Hypothalamus (tissue), 51 donors: ENCODE results near the gene IL27RA.
A peak's percentile ranks its signal among the peaks of the same experiment; 100 is the strongest.

ENCODE experiments used
- DNase-seq, 51 donors: peaks; one replicate each; lab custom pipeline; 2025; lab: John Stamatoyannopoulos, UW

Gene IL27RA

DNA sequence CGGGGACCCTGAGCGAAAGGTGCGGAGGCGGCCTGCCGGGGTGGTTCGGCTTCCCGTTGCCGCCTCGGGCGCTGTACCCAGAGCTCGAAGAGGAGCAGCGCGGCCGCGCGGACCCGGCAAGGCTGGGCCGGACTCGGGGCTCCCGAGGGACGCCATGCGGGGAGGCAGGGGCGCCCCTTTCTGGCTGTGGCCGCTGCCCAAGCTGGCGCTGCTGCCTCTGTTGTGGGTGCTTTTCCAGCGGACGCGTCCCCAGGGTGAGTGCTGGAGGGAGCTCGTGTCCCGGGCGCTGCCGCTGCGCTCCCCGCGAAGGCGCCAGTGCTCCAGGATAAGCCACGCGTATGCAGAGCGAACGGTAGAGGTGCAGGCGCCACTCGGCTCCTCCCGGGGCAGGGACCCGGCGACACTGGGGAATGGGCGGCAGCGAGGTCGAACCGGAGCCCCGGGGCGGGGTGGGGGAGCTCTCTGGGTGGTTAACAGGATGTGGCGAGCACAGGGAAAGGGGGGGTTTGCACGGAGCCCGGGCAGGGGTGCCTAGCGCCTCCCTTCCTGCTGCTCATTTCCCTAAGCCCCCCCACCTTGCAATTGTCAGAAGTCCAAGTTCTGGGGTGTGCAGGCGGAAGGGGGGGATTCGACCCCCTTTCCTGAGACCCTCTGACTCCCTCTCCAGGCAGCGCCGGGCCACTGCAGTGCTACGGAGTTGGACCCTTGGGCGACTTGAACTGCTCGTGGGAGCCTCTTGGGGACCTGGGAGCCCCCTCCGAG, at the start of gene IL27RA:
TSS of gene IL27RA (plus strand) at position 44 of the 762 bp plus-strand sequence. CDS start at position 155, 111 bp downstream.
- peak in 25 of 51 donors; percentile 8 to 67 (median 26) for DNase-seq

DNA sequence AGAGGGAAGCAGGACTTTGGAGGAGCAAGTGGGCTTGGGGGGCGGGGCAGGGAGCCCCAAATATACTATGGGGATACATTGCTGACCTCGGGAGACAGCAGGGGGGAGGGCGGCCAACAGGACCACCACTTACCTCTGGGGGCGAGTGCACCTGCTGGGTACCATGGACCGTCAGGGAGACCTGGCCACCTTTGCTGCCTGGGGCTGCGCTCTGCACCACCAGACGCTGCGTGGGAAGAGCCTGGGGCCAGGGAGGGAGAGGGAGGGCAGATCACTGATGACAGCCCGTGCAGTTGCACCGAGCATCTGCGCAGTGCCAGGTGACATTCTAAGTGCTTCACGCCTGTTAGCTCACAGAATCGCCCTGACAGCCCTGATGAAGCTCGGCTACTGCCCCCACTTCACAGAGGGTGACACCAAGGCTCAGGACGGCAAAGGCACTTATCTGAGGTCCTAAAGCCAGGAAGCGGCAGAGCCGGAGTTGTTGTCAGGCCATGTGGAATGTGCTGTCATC, 49.5 kb upstream of the IL27RA start:
- DNase-seq, result no peak

DNA sequence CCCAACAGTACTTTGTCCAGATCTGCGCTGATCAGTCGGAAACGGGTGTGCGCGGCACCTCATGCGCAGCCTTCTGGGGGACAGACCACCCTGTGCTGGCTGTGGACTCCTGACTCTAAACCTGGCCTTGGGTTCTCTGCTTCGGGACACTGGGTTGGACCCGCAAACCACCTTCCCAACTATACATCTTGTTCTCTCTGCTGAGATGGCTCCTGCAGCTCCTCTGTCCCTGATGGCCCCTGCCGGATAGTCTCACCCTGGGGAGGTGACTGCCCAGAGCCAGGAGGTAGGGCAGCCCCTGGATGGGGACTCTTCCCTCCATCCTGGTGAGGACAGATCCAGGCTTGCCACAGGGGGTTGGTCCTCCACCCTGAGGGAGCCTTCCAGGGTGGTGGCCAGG, 48.8 kb upstream of the IL27RA start:
- DNase-seq, result no peak

DNA sequence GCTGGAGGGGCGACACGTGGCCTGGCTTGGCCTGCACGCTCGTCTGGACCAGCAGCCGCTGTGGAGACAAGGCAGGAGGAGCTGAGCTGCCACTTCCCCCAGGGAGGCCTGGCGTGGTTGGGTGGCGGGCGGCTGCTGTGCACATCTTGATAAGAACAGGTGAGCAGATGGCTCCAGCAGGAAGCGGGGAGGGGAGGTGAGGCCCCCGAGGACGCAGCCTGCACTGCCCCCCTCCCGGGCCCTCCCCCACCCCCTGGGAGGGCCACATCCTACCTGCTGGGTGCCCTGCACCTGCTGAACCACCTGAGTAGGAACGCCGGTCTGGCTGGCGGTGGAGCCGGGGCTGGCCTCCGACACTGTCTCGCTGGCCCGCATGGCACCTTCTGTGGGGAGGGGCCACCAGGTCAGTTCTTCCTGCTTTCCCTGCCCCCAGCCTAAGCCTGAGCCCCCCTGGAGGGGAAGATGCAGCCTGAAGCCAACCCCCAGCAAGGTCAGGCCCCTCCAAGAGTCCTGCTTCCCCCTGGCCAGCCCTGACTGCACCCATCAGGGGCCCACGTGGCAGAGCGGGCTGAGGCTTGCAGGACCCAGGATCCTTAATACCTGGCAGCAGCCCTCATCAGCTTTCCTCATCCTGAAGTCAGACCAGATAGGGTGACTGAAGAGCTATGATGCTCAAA, 48.2 kb upstream of the IL27RA start:
- DNase-seq, result no peak

DNA sequence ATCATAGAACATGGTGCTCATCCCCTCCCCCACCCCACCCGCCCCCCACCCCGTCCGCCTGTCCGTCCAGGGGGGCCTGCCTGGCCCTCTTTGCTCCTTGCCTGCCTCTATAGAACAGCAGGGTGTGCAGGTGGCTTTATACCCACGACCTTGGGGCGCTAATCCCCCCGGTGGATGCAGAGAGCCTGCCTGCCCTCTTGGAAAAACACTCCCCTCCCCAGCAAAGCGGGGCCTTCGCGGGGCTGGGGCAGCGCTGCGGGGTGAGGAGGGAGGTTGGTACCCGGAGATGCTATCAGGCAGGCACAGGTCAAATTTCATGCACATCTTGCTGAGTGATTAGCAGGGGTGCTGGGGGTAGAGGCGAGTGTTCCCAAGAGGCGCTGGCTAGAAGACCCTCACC, 47.4 kb upstream of the IL27RA start:
- no peak for DNase-seq

DNA sequence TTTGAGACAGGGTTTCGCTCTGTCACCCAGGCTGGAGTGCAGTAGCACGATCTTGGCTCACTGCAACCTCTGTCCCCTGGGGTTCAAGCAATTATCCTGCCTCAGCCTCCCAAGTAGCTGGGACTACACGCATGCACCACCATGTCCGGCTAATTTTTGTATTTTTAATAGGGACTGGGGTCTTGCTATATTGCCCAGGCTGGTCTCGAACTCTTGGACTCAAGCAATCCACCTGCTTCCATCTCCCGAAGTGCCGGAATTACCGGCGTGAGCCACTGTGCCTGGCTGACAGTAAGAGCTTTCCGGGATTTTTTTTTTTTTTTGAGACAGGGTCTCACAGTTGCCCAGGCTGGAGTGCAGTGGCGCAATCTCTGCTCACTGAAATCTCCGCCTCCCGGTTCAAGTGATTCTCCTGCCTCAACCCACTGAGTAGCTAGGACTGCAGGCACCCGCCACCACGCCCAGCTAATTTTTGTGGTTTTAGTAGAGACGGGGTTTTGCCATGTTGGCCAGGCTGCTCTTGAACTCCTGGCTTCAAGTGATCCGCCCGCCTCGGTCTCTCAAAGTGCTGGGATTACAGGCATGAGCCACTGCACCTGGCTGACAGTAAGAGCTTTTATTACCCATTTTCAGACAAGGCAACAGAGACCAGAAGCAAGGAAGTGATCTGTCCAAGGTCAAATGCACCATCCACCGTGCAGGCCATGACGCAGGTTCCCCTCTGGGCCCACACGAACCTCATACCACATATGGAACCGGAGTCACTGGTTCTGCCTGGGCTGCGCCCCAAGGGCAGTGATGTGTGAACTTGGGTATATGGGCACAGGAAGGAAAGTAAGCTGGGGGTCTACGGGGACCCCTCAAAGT, 46.5 kb upstream of the IL27RA start:
- no peak for DNase-seq

DNA sequence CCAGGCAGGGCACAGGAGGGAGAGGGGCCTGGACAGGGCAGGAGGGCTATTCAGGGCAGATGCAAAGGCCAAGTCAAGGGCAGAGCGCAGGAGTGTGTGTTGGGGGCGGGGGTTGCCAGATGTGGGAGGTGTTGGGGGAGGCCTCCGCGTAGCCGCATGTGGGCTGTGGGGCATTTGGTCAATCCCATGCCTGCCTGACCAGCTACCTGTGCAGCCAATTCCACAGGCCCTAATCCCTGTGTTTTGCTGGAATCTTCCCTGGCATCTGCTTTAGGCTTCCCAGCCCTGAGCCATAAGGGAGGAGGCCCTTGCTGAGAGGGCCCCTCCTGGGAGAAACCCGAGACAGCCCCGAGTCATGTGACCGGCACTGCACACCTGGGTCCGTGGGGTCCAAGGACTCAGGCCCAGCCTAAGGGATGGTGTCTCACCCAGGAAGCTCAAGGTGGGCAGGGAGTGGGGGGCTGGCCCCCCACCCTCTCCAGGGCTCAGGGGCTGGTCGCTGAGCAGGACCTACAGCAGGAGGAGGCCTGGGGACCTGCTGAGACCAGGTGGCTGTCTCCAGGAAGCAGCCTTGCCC, 45.7 kb upstream of the IL27RA start:
- no peak for DNase-seq

DNA sequence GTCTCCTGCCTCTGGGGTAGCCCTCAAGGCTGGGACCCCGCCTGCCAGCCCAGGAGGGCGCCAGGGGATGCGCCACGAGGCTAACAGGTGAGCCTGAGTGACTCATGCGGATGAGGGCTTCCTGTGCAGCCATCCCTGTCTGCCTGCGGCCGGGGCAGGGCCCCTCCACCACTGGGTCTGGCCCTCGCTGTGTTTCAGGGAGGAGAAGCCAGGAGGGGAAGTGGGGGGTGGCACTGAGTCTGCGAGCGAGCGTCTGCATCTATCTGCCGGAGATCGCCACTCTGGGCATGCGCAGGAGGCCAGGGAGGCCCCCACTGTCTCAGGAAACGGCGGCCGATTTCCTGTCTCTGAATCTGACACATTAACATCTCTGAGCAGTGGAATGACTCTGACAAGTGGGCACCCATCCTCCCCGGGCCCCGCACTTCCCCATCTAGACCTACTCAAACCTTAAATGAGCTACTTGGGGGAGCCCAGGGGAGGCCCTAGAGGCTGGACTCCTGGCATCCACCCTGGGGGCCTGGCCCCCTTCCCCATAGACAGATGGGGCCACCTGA, 45.1 kb upstream of the IL27RA start:
- peak in 46 of 51 donors; percentile 3 to 70 (median 44) for DNase-seq

DNA sequence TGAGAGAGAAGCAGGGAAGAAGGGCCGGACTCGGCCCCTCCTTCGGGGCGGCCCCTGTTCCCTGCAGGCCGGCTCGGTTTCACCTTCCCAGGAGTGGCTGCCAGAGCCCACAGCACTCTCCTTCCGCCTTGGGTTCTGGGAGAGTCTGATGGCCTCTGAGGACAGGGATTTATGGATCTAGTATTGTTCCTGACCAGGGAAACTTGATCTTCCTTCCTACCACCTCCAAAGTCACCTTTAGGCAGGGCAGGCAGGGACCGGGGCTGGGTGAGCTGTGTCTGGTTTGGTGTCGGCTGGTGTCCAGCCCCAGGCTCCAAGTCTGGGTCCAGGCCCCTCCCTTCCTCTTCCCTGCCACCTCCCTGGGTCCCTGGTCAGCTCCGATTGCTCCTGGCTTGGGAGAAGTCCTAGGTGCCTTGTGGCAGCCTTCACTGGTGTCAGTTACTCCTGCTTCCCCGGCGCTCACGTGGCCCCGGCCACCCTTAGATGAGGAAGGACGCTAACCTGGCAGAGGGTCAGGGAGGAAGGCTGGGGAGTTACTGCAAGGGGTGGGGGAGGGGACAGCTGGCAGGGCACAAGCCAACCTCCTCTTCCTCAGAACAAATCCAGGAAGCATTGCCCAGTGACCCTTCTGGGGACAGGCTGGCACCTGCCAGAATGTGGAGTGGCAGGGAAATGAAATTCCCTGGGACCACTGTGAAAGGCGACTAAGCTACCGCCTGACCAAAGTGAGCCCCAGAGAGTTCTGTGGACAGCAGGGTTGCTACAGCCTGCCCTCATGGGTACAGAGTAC, 44.3 kb upstream of the IL27RA start:
- DNase-seq, result peak in 39 of 51 donors; percentile 3 to 70 (median 33)

DNA sequence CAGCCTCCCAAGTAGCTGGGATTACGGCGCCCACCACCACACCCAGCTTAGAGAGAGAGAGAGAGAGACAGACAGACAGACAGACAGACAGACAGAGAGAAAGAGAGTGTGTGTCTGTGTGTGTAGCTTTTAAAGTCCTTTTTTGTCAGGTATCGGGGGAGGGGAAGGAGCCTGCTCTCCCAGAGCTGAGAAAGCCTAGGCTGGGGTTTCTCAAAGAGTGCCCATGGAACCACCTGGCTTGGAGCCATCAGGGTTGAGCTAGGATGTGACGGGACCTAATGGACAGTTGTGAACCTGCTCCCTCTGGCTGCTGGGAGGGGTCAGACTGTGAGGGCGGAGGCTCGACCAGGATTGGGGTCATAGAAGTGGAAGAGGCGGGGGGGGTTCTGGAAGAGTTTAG, 42.1 kb upstream of the IL27RA start:
- DNase-seq, result no peak

DNA sequence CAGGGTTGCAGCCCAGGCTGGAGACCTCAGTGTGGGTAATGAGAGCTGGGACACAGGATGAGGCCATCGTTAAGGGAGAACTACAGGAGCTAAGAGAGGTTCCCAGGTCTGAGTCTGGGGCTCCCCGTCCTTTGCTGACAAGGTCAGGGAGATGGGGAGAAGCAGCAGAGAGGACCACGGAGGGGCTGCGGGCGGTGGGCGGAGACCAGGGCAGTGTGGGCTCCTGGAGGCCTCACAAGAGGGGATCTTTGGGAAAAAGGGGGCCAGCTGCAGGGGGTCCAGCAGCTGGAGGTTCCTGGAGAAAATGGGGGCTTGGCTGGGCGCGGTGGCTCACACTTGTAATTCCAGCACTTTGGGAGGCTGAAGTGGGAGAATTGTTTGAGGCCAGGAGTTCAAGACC, 41.5 kb upstream of the IL27RA start:
- no peak for DNase-seq

DNA sequence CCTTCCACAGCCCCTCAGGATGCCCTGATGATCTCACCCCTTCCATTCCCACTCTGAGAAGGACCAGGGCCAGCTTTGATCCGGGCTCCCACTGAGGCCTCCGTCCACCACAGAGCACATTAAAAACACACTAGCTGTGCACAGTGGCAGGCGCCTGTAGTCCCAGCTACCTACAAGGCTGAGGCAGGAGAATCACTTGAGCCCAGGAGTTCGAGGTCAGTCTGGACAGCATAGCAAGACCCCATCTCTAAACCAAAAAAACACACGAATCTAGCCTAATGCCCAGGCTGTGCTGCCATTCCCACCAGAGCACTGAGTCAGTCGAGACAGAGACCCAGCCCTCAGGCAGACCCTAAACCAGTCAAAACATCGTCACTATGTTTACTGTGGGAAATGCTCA, 39.5 kb upstream of the IL27RA start:
- no peak for DNase-seq

DNA sequence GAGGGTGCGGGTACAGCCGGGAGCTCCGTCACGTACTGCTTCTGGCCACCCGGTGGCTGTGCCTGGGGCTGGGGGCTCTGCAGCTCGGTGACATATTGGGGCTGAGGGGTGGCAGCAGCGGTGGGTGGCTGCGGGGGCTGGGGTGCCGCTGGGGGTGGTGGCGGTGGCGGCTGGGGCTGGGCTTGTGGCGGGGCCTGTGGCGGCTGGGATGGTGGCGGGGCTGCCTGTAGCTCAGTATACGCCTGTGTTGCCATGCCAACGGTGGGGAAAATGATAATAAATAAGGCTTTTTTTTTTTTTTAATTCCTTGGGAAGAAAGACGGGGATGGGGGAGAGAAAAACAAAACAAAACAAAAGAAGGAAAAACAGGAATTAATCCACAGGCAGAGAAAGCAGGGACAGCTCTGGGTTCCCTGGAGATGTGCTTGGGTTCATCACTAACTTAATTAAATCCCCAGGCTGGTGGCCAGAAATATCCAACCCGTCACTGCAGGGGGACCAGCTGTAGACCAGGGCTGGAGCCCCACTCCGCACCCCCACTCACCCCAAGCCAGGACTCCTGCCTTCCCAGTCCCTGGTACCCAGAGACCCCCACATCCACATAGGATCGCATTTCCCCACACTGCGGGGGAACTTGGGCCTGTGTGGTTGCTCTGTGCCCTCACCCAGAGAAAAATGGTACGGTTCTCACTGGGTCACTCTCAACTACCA, 37.8 kb upstream of the IL27RA start:
- DNase-seq, result no peak

DNA sequence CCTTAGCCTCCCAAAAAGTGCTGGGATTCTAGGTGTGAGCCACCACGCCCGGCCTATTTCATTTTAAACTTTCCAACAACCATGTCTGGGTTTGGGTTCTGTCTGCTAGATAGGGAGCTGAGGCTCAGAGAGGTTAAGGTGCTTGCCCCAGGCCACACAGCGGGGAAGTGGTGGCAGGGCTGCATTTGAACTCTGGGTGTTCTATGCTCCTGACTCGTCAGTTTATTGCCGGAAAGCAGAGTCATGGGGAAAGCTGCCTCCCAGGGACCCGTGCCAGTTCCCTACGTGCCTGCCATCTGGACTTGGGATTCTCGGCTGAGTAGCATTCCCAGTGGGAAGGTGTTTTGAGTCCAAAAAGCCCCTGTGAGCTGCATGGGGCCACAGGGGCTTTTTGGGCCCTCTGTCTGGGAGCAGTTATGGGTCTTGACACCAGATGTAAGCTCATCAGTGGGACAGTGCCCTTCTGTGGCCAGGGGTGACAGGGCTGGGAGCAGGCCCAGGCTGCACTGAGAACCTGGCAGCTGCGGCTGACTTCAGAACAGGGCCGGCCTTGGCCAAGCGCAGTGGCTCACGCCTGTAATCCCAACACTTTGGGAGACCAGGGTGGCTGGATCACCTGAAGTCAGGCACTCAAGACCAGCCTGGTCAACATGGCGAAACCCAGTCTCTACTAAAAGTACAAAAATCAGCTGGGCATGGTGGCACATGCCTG, 36.4 kb upstream of the IL27RA start:
- DNase-seq, result peak in 14 of 51 donors; percentile 10 to 51 (median 36)

DNA sequence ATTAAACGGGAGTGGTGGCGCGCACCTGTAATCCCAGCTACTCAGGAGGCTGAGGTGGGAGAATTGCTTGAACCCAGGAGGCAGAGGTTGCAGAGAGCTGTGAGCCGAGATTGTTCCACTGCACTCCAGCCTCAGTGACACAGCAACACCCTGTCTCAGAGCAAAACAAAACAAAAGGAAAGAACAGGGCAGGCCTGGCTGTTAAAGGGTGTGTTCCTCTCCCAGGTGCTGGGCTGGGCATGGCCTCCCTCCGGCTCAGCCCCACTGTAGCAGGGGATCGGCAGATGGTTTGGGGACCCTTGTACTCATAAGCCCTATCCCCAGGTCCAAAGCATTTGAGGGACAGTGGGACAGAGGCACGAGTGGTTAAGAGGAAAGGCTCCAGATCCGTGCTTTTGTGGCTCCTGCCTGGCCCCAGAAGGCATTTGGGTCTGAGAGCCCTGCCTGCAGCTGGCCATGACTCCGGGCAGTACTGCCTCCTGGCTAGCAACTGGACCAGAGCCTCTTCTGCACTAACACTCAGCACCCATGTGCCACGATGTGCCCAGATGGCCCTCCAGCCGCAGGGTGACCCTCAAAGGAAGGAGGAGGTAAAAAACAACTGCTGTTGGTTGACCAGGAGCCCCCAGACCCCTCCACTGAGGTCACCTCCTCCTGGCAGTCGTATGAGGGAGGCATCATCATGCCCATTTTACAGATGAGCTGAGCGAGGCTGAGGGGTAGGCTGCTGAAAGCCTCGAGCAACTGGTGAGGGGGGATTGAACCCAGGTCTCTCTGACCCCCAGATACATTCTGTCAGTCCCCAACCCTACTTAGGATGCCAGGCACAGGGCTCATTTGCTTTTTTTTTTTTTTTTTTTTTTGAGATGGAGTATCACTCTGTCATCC, 35.4 kb upstream of the IL27RA start:
- no peak for DNase-seq

DNA sequence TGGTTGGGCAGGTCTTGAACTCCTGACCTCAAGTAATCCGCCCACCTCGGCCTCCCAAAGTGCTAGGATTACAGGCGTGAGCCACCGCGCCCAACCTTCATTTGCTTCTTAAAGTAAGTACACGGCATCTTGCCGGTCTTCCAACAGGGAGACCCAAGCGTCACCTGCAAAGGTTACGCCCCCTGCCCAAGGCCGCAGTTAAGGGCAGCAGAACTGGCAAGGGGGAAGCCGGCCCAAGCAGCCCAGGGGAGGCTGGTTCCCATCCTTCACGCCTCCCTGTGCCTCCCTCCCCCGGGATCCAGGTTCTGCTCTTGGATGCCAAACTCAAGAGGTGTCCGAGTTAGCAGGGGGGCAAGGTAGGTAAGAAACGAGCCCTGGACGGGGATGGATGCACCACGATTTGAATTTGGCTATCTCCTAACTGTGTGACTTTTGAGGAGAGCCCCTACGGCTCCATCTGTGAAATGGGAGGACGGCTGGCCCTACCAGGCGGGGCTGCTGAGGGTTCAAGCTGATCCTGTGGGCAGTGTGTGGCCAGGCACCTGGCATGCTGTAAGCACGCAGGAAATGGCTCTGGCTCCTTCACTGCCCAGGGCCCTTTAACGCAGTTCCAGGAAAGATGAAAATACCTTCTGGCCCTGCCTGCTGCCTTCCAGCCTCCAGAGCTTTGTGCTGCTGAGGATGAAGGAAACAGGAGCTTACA, 34.5 kb upstream of the IL27RA start:
- no peak for DNase-seq

DNA sequence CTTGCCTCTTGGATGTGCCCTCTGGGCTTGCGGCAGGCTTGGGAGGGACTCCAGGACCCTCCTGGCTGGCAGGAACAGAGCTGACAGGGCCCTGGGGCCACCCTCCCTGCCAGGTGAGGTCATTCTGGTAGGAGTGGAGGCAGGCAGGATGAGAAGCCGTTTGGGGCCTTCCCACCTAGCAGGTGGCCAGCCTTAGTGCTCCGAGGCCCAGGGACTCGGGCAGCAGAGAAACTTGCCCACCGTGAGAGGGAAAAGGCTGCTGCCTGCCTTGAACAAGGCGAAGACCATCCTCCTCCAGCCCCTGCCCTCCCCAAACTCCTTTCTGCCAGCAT, 34.0 kb upstream of the IL27RA start:
- no peak for DNase-seq
